HG03045 (cell line): ENCODE results near the gene TNPO3.
"Not testable (repeated sequence)": the region's sequence is repeated elsewhere in the genome, so short reads cannot be mapped to it uniquely, and the experiment has no call there.

Source experiments
- ATAC-seq: cut with Tn5 transposase; IDR thresholded peaks from one replicate; pipeline ENCODE4 v1.9.1; 2021; ENCODE audit warnings: mild to moderate bottlenecking, moderate library complexity; ENCODE audit not compliant: unreplicated experiment

TNPO3 gene

DNA sequence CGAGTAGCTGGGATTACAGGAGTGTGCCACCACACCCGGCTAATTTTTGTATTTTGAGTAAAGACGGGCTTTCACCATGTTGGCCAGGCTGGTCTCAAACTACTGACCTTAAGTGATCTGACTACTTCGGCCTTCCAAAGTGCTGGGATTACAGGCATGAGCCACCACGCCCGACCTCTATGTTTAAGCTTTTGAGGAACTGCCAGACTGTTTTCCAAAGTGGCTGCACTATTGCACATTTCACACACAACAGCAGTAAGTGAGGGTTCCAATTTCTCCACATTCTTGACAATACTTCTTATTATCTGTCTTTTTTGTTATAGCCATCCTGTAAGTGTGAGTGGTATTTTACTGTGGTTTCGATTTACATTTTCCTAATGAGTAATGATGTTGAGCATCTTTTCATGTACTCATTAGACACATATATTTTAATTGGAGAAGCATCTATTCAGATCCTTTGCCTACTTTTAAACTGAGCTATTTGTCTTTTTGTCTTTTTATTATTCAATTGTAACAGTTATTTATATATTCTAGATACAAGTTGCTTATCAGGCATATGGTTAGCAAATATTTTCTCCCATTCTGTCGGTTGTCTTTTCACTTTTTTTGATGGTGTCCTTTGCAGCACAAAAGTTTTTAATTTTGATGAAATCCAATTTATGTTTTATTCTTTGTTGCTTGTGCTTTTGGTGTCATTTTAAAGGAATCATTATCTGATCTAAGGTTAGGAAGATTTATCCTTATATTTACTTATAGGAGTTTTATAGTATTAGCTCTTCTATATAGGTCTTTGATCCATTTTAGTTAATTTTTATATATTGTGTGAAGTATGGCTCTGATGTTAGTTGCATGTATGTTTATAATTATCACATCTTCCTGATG lies 130.0 kb downstream of the TNPO3 start:
- no peak for ATAC-seq

DNA sequence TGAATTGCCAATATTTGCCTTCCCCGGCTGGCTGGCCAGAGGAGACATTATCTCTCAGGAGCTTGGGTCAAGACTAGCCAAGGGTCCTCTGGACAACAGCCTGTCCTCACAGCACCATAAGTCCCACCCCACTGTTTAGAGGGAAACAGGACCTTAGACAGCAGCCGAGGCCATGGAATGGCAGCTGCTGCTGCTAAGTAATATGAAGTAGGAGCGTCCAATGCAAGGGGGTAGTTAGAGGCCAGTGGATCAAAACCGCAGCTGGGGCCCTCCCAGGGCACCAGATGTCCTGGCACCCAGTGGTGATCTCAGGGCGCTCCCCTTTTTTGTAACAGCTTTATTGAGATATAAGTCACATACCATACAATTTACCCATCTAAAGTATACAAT lies 131.5 kb downstream of the TNPO3 start:
- no peak for ATAC-seq

DNA sequence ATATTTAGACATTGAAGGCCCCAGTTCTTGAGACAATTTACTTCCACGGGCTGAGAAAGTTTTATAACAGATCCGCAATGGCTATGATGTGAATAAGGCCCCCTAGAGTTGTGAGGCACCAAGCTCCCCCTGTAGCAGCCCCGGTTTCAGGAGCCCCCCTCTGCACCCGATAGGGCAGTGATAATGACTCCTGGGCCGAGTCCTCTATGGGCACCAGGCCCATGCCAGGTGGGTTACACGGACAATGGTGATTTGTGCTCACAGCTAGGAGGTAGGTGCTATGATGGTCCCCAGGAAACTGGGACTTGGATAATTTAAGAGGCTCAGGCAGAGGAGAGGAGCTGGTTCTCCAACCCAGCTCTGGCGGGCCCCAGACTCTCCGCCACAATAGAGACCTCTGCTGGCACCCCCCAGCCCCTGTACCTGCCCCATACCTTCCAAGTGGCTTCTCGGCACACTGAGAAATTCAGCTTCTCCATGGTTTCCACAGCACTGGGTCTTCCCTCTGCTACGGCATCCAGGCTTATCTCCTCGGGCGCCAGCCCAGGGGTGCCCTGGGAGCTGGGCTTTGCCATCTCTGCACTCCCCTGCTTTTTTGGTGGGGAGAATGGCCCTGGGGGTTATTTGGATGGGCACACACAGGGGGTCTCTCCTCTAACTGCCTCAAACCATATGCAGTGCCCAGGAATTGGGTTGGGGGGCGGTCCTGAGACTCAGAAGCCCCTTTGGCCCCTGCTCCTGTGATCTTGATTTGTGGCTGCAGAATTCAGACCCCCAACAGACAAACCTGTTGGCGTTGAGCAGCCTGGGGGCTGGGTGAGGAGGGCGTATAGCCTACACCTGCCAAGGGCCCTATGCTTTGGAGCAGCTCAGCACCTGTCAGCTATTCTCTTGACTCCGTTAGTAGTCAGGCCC lies 132.2 kb downstream of the TNPO3 start:
- no peak for ATAC-seq

DNA sequence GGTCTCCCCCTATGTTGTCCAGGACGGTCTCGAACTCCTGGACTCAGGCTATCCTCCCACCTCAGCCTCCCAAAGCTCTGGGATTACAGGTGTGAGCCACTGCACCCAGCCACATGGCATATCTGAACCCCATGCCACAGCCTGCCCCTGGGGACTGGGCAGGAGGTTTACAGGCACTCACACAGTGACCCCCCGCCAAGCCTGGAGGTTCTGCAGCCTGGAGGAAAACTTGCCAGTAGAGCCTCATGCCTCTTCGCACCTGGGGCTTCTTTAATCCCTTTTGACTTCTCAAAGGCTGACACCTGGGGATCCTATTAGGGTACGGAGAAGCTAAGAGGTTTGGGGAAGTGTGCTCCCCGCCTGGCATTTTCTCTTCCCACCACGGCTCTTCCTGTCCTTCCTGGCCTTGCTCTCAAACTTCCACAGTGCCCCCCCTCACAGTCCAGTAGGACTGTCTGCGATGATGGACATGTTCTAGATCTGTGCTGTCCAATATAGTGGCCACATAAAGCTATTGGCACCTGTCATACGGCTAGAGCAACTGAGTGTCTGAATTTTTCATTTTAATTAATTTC lies 133.0 kb downstream of the TNPO3 start:
- no peak for ATAC-seq

DNA sequence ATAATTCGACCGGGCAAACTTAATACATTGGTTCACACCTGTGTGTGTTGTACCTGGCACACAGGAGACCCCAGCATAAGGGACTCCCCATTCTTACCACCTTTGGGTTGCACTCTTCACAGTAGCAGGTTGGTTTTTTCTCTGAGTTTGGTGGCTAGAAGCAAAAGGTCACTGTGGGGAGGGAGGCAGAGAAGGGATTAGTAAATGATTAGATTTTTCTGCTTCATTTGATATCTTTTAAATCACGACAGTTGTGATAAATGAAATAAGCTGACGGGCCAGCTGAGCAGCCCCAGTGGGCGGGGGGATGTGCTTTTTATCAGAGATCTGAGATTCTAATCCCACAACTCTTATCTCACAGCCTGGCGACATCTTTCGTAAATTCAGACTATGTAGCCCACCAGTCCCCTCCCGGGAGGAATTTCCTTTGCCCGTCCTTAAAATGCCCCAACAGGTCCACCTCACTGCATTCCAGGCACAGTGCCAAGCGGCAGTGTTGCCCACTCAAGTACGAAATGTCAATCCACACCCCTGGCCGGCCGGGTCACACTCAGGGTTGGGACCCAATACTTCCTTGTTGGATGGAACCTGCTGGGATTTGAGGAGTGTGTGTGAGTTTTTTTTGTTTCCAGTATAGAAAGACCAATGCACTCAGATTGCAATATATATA lies 133.9 kb downstream of the TNPO3 start:
- no peak for ATAC-seq

DNA sequence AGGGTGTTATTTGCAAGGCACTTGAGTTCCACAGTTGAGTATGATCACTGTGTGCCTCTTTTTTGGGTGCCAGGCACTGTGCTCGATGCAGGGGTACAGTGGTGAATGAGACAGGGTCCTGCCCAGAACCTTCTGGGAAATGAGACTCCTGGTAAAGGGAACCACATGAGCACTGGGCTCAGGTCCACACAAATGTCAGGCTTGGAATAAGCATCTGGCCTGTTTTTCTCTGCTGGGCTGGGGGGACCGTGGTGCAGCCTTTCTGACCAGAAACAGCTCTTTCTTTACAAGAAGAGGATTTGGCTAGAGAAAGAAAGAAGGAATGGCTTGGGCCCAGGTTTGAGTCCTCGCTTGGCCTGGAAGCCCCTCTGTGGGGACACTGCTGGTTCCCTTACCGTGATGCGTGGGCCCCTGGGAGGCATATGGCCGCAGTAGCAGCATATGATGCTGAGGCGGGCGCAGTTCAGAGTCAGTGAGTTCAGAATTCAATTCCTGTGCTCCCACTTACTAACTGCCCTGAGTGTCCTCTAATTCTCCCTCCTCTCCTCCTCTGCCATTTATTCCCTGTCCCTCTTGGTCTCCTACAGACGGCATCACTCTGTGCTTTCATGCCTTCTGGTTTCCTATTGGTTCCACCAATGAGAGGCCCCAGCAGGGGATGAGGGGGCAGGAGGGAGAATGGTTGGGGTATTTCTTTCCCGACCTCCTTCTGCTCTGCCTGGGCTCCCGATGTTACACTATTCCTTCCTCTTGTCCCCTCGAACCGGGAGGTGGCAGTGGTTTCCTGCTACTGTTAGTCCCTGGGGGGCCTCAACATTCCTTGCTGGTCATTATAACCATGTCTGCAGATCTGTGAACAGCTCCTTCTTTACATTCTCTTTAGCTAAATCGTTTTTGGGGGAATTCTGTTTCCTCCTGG lies 134.8 kb downstream of the TNPO3 start:
- ATAC-seq, result no peak

DNA sequence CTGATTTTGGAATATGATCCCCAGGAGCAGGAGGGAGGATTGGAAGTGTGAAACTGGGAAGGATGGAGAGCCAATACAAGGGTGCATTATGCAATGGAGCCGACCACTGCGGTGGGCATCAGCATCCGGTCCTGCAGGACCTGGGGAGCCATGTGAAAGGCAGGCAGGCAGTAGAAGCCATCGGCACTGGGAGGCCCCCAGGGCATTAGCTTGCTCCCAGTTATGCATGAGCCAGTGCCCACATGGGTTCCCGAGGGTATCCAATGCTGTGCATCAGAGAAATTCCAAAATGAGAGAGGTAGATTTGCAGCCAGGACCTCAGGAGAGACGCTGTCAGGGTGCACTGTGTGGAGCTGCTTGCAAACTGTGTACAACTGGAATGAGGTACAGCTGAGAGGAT lies 135.7 kb downstream of the TNPO3 start:
- no peak for ATAC-seq

DNA sequence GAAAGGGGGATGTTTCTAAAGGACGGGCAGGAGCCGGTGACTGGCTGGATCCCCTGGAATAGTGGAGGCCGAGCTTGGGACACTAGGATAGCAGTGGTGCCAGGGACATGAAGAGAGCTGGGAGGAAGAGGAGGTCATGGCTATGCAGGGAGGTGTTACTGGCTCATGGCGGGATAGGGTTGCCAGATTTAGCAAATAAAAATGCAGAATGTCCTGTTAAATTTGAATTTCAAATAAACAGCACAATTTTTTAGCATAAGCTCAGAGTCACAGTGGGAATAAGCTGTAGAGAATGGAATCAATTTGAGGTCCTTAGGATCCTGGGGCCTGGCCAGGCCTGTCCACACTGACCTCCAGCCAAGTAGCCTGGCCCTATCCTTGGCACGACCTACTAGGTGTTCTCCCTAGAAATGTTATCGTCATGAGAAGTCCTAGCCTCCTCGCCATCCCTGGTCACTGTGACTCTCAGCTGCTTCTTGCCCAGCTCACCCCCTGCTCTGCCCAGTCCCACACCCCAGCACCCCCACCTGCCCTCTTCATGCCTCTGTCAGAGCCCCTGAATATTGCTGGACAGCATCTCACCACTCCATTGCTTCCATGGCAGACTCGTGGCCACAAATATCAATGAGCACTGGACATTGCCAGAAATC lies 136.8 kb downstream of the TNPO3 start:
- ATAC-seq, result no peak

DNA sequence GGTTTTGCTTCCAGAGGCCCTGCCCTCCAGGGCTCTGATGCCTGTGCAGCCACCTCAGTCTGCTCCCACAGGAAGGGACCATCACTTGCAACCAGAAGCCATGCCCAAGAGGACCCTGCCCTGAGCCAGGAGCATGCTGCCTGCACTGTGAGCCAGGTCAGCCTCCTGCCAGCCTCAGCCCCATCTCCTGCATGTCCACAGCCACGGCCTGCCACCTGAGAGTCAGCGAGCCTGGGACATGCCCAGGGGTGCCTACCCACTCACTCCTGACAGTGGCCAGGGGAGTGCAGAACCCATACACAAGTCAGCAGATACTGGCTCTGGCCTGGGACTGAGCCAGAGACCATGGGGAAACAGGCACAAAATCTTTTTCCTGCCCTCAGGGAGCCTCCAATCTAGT lies 137.8 kb downstream of the TNPO3 start:
- ATAC-seq, result no peak

DNA sequence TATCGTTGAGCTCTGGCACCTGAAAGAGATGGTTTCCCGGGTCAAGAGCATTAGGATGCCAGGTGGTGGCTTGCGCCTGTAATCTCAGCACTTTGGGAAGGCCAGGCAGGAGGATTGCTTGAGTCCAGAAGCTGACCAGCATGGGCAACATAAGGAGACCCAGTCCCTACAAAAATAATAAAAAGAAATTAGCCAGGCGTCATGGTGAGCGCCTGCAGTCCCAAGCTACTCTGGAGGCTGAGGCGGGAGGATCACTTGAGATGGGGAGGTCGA lies 138.3 kb downstream of the TNPO3 start:
- no peak for ATAC-seq

DNA sequence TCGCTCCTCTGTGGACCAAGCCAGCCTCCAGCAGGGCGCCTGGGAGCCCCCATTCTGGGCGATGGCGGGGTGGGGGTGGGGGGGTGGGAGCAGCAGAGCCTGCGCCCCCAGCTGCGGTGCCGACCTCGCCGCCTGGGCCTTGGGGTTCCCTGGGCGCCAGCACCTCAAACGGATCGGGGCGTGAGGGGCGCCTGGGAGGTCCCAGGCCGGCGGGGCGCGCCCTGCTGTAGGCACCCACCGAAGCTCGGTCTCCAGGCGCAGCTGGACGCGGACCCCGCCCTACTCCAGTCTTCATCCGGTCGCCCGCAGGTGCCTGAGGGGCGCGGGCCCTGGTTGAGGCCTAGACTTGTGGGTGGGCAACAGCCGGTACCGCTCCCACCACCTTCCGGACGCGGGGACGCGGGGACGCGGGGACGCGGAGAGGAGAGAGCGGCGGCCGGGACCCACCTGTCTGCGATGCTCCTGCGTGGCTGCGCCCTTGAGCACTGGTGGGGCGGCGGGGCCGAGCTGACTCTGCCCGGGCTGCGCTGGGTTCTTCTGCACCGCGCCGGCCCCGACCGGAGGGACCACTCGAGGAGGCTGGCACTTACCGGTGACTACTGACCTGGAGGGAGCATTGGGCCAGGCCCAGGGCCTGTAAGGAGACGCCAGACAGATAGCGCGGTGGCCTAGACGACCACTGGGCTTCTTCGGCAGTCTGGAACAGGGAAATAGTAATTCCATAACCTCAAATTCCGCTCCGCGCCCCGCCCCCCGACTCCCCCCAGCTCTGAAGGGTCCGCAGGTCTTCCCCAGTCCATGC lies 138.9 kb downstream of the TNPO3 start:
- no peak for ATAC-seq

DNA sequence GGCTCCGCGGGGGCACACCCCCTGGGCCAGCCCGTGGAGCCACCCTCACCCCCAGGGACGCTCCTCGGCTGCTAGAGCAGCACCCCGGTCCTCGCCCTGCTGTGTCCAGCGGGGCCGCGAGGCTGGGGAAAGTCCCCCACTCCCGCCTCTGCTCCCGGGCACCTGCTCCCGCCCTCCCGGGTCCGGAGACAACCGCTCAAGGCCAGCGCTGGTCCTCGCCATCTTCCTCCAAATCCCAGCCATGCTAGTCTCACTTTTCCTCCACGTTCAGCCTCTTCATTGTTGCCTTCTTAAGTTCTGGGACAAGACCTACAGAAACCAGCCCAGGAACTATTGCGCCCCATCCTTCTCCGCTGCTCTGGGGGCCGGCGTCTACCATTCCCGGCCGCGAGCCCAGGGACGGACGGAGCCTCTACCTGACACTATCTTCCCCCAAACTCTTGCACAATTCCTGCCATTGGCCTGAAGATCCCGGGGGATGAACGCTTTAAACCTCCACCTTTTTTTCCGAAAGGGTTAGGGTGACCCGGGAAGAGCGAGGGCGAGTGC lies 139.6 kb downstream of the TNPO3 start:
- no peak for ATAC-seq

DNA sequence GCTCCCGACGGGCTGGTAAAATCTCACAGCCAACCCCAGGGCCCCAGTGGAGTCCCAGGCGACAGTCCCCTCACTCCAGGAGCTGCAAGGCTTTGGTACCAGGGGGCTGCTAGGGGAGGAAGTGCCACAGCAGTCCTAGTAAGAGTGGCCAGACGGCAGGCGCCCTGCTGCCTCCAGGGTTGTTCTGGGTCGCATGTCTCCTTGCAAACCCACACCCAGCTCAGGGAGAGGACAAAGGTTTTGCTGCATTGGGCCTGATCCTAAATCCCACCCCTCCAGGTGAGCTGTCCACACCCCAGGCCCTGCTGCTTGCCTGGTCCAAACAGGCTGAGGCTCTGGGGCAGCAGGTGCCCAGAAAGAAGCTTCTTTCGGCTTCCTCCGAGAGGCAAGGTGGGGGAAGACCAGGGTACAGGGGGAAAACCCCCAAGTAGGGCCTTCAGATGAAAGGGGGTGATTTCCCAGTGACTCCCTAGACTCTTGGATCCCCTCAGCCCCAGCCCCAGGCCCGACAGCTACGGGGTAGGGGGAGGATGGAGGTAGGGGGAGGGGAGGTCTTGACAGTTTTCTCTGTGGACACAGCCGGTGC lies 140.3 kb downstream of the TNPO3 start:
- peak; percentile 47 for ATAC-seq

DNA sequence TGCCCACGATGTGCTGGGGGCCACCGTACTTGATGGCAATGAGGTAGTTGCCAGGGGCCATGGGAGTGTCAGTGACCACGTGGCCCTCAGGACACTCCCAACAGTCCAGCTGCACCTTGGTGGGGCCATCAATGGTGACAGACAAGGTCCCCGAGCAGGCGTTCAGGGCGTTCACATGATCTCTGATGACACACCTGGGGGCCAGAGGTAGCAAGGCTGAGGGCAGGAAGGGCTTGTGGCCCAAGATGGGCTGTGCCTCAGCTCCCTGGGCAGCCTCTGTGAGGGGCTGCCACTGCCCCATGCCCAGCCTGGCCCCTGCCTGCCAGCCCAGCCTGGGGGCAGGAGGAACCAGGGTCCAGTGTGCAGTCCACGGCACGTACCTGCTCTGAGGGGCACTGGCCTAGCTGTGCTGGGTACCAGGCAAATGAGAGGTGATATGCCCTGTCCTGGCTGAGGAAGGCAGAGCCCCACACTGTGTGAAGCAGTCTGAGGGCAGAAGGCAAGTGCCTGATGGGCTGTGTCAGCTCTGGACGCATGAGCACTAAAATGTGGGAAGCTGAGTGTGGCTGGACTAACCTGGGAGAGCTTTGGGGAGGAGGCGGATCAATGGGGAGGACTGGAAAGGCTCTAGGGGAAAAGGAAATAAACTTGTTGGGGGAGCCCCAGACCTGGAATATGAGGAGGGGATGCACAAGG lies 140.9 kb downstream of the TNPO3 start:
- no peak for ATAC-seq

DNA sequence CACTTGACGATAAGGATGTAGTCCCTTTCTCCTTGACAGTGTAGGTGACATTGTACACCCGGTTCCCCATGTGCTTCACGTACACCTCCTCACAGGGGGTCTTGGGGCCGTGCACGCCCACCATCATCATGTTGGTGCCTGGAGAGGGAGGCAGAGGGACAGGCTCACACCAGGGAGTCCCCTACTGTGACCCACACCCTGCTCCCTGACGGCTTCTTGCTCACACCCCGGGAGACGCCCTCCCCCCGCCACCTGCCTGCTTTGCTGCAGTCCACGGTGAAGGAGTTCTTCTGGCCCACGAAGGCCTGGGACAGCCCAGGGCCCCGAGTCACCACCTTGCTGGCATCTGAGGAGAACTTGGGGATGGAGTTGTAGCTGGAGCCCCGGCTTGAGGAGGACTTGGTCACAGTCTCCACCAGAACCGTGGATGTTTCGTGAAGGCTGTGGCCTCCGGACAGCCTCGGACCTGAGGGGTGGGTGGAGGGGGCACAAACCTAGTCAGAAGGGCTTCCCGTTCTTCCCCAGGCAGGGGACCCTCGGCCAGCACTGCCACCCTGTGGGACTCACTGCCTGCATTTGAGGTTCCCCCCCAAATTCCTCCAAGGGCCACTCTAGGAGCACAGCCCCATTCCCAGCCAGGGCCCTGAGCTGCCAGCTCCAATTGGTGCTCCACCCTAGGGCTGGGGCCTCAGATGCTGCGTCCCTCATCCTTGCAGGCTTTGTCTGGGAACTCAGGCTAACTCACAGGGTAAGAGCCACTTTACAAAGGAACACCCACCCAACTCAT lies 142.0 kb downstream of the TNPO3 start:
- ATAC-seq, result not testable (repeated sequence)

DNA sequence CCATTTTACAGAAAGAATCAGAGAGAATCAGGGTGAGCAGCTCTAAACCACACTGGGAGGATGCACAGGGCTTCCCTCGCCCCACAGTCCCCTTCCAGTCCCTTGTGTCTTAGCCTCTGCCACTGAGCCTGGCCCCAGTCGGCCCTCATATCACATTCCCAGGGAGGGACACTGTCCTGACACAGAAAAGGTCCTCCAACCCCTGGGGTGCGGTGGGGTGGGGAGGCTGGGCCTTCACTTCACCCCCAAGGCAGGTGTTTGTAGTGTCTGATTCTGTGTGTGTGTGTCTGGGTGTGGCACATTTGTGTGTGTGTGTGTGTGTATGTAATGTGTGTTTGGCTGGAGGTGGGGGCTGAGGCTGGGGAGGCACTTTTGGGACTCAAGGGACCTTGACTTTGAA lies 142.6 kb downstream of the TNPO3 start:
- ATAC-seq, result no peak
